Measurements from ENCODE around the gene CEP112. TPM values are rescaled to one million over a fixed set of nuclear protein-coding genes. Genes with fewer than 3 reads are reported as not detected.
A peak's percentile ranks its signal among the peaks of the same experiment; 100 is the strongest.

The CEP112 gene
- total RNA-seq, 1 donor from 2014 or later: 21.8 TPM

GRCh38 chr17:65754081-65754480, 437.9 kb downstream of the CEP112 start:
- Mint-ChIP-seq H3K27me3 (ENCODE audit: low read depth) (no peaks in the 10 kb centered on the region), H3K4me3 (ENCODE audit: unreplicated experiment) (no peak overlapping the region), H3K36me3 (ENCODE audit: low read depth) (peaks cover 2% of the 10 kb centered on the region), H3K27ac (ENCODE audit: unreplicated experiment) (no peak overlapping the region), H3K9me3 (ENCODE audit: low read depth) (no peaks in the 10 kb centered on the region), H3K4me1 (ENCODE audit: low read depth) (peaks cover 59% of the 10 kb centered on the region)
- TF ChIP-seq CTCF (IDR thresholded peaks at IDR 0.05): no peak
- DNase-seq (ENCODE audit: low spot score): no peak

- TF ChIP-seq CTCF (IDR thresholded peaks at IDR 0.05): no peak
- no peak overlapping the region for H3K27ac Mint-ChIP-seq (ENCODE audit: unreplicated experiment)
- H3K27me3 Mint-ChIP-seq (ENCODE audit: low read depth): no peaks in the 10 kb centered on the region
- peaks cover 2% of the 10 kb centered on the region for H3K36me3 Mint-ChIP-seq (ENCODE audit: low read depth)
- no peak for DNase-seq (ENCODE audit: low spot score)
- no peaks in the 10 kb centered on the region for H3K9me3 Mint-ChIP-seq (ENCODE audit: low read depth)
- H3K4me1 Mint-ChIP-seq (ENCODE audit: low read depth): peaks cover 59% of the 10 kb centered on the region
- no peak overlapping the region for H3K4me3 Mint-ChIP-seq (ENCODE audit: unreplicated experiment)
Observed at GRCh38 chr17:65753348-65753747, 438.6 kb downstream of the CEP112 start.

- Mint-ChIP-seq H3K4me1 (ENCODE audit: low read depth) (peaks cover 41% of the 10 kb centered on the region), H3K27me3 (ENCODE audit: low read depth) (no peaks in the 10 kb centered on the region), H3K4me3 (ENCODE audit: unreplicated experiment) (no peak overlapping the region), H3K9me3 (ENCODE audit: low read depth) (no peaks in the 10 kb centered on the region), H3K27ac (ENCODE audit: unreplicated experiment) (no peak overlapping the region), H3K36me3 (ENCODE audit: low read depth) (no peaks in the 10 kb centered on the region)
- no peak for DNase-seq (ENCODE audit: low spot score)
- no peak for TF ChIP-seq CTCF (IDR thresholded peaks at IDR 0.05)
Observed at GRCh38 chr17:65751263-65751662, 440.7 kb downstream of the CEP112 start.

GRCh38 chr17:65750631-65751115, 441.3 kb downstream of the CEP112 start:
- no peak for DNase-seq (ENCODE audit: low spot score)
- Mint-ChIP-seq H3K27me3 (ENCODE audit: low read depth) (no peaks in the 10 kb centered on the region), H3K4me3 (ENCODE audit: unreplicated experiment) (no peak overlapping the region), H3K9me3 (ENCODE audit: low read depth) (no peaks in the 10 kb centered on the region), H3K27ac (ENCODE audit: unreplicated experiment) (peak overlapping the region; percentile 43), H3K36me3 (ENCODE audit: low read depth) (no peaks in the 10 kb centered on the region), H3K4me1 (ENCODE audit: low read depth) (peaks cover 38% of the 10 kb centered on the region)
- no peak for TF ChIP-seq CTCF (IDR thresholded peaks at IDR 0.05)

- Mint-ChIP-seq H3K27ac (ENCODE audit: unreplicated experiment) (no peak overlapping the region), H3K4me3 (ENCODE audit: unreplicated experiment) (no peak overlapping the region), H3K36me3 (ENCODE audit: low read depth) (no peaks in the 10 kb centered on the region), H3K4me1 (ENCODE audit: low read depth) (peaks cover 36% of the 10 kb centered on the region), H3K9me3 (ENCODE audit: low read depth) (no peaks in the 10 kb centered on the region), H3K27me3 (ENCODE audit: low read depth) (no peaks in the 10 kb centered on the region)
- no peak for TF ChIP-seq CTCF (IDR thresholded peaks at IDR 0.05)
- no peak for DNase-seq (ENCODE audit: low spot score)
Observed at GRCh38 chr17:65750166-65750565, 441.8 kb downstream of the CEP112 start.
